ENCODE data around the gene ELMO1.

ELMO1 gene

GRCh38 chr7:37098762-37099161 is 349.9 kb downstream of the ELMO1 start:
- POLR2A ChIA-PET = no interaction called here
- CTCF ChIA-PET = interaction anchor here (0.9 to 2.2 kb wide), 7 partner anchors 11 to 111 kb away, joined by 3 to 9 read pairs (median 4); no protein-coding TSS in a partner anchor
- DNase-seq (ENCODE audit: extremely low spot score) = no peak
- TF ChIP-seq CTCF (IDR thresholded peaks at IDR 0.05; ENCODE audit: control extremely low read depth, extremely low read depth, low read depth, missing control alignments) = no peak

GRCh38 chr7:37097983-37098382 is 350.7 kb downstream of the ELMO1 start:
- ChIA-PET CTCF (interaction anchor here (1.0 to 1.9 kb wide), 6 partner anchors 9 to 84 kb away, joined by 3 to 6 read pairs (median 4); no protein-coding TSS in a partner anchor), POLR2A (no interaction called here)
- TF ChIP-seq CTCF (IDR thresholded peaks at IDR 0.05; ENCODE audit: control extremely low read depth, extremely low read depth, low read depth, missing control alignments) = no peak
- no peak for DNase-seq (ENCODE audit: extremely low spot score)

GRCh38 chr7:37097276-37097675 is 351.4 kb downstream of the ELMO1 start:
- no peak for TF ChIP-seq CTCF (IDR thresholded peaks at IDR 0.05; ENCODE audit: control extremely low read depth, extremely low read depth, low read depth, missing control alignments)
- DNase-seq (ENCODE audit: extremely low spot score) = no peak
- ChIA-PET CTCF (interaction anchor here (1.0 to 1.9 kb wide), 4 partner anchors 10 to 85 kb away, joined by 4 to 6 read pairs (median 4); no protein-coding TSS in a partner anchor), POLR2A (no interaction called here)

- CTCF ChIA-PET = interaction anchor here (0.8 to 1.9 kb wide), 4 partner anchors 10 to 86 kb away, joined by 3 to 5 read pairs (median 4); no protein-coding TSS in a partner anchor
- no peak for DNase-seq (ENCODE audit: extremely low spot score)
- no peak for TF ChIP-seq CTCF (IDR thresholded peaks at IDR 0.05; ENCODE audit: control extremely low read depth, extremely low read depth, low read depth, missing control alignments)
- POLR2A ChIA-PET = no interaction called here
Measured at GRCh38 chr7:37096341-37096740, 352.3 kb downstream of the ELMO1 start.

GRCh38 chr7:37095122-37095521 is 353.5 kb downstream of the ELMO1 start:
- DNase-seq (ENCODE audit: extremely low spot score) = no peak
- ChIA-PET POLR2A (no interaction called here), CTCF (interaction anchor here (0.8 to 1.2 kb wide), 2 partner anchors 10 to 128 kb away, joined by 3 read pairs; no protein-coding TSS in a partner anchor)
- no peak for TF ChIP-seq CTCF (IDR thresholded peaks at IDR 0.05; ENCODE audit: control extremely low read depth, extremely low read depth, low read depth, missing control alignments)

GRCh38 chr7:37093257-37093656 is 355.4 kb downstream of the ELMO1 start:
- TF ChIP-seq CTCF (IDR thresholded peaks at IDR 0.05; ENCODE audit: control extremely low read depth, extremely low read depth, low read depth, missing control alignments) = no peak
- ChIA-PET POLR2A (no interaction called here), CTCF (interaction anchor here (1.6 kb wide), 1 partner anchor 10 kb away, joined by 5 read pairs; no protein-coding TSS in a partner anchor)
- DNase-seq (ENCODE audit: extremely low spot score) = no peak
